Fibroblast of lung (primary cell): Measurements from ENCODE around the gene SMAD3.

Source experiments
- EZH2 ChIP-seq: IDR thresholded peaks from 2 replicates; pipeline ENCODE4 v1.5.1; 2012; ENCODE audit warnings: low read length, control low read depth, mild to moderate bottlenecking; ENCODE audit errors: missing control alignments
- TF ChIP-seq, protein P1 (sequence below), 2 donors: IDR thresholded peaks in 1 of 2; conservative IDR thresholded peaks in 1 of 2; 1 replicate in 1 of 2; 2 replicates in 1 of 2; pipeline ENCODE4 v1.5.1; 2011 to 2012; ENCODE audit warnings: low read length in 2 of 2, control low read depth in 1 of 2, inconsistent platforms in 1 of 2, low read depth in 1 of 2, mild to moderate bottlenecking in 1 of 2

DNA sequence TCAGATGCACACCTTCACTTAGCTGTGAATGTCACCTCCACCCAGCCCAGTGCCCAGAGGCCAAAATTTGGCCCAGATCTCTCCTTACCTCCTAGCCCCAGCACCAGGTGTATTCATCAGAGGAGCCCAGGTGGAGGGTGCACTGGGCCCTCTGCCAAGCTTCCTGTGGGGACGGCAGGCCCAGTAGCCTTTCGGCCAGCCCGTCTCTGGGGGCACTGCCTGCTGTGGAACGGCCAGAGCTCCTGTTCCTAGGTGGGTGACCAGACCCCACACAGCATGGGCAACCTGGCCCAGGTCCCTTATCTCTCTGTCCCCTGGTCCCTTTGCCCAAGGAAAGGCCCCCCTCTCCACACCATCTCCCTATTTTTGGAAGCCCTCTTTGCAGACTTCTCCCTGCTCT is 121.3 kb downstream of the SMAD3 start:
- TF ChIP-seq, protein P1, sequence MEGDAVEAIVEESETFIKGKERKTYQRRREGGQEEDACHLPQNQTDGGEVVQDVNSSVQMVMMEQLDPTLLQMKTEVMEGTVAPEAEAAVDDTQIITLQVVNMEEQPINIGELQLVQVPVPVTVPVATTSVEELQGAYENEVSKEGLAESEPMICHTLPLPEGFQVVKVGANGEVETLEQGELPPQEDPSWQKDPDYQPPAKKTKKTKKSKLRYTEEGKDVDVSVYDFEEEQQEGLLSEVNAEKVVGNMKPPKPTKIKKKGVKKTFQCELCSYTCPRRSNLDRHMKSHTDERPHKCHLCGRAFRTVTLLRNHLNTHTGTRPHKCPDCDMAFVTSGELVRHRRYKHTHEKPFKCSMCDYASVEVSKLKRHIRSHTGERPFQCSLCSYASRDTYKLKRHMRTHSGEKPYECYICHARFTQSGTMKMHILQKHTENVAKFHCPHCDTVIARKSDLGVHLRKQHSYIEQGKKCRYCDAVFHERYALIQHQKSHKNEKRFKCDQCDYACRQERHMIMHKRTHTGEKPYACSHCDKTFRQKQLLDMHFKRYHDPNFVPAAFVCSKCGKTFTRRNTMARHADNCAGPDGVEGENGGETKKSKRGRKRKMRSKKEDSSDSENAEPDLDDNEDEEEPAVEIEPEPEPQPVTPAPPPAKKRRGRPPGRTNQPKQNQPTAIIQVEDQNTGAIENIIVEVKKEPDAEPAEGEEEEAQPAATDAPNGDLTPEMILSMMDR (conservative IDR thresholded peaks at IDR 0.05 in 1 of 2, IDR thresholded peaks at IDR 0.05 in 1 of 2; ENCODE audit: low read depth in 1 of 2, low read length in 2 of 2) = no peak
- TF ChIP-seq EZH2 = no peak
